H1 (cell line): ENCODE results near the gene FRMD6. TPM values are rescaled to one million over a fixed set of nuclear protein-coding genes. Genes with fewer than 3 reads are reported as not detected.

ENCODE experiments used
- CTCF ChIA-PET: fragments of 300-600 bp; sonication (Branson Sonifier 250); formaldehyde crosslinking; loops from one replicate; lab custom pipeline; 2021; ENCODE audit not compliant: partially characterized antibody; lab: Charles Lee
- POLR2A ChIA-PET: fragments of 300-600 bp; sonication (Branson Sonifier 250); formaldehyde crosslinking; loops from one replicate; lab custom pipeline; 2021; ENCODE audit warnings: inconsistent platforms; ENCODE audit not compliant: partially characterized antibody; lab: Charles Lee
- DNase-seq, 2 experiments: peaks; one replicate each; pipeline versions ENCODE4 v3.0.0 to v3.0.0-alpha.2; 2010 to 2022; ENCODE audit warnings: low spot score in 2 of 2, low read depth in 1 of 2, mixed read lengths in 1 of 2
- FAIRE-seq: peaks from 2 replicates; lab custom pipeline; 2011; peaks lifted over from hg19 to GRCh38; lab: Jason Lieb, UNC
- H2AFZ ChIP-seq: 2 replicates; pipeline ENCODE4 v1.8.1; 2012; ENCODE audit warnings: low read length, inconsistent platforms
- H2AK5ac ChIP-seq: 2 replicates; pipeline ENCODE4 v1.6.1; 2013; ENCODE audit warnings: low read depth, low read length
- H2BK120ac ChIP-seq: replicated peaks from 2 replicates; pipeline ENCODE3; 2013; ENCODE audit warnings: low read depth, low read length, inconsistent platforms
- H2BK12ac ChIP-seq: 2 replicates; pipeline ENCODE4 v1.6.1; 2013; ENCODE audit warnings: low read depth, low read length
- H2BK15ac ChIP-seq: 2 replicates; pipeline ENCODE4 v1.6.1; 2013; ENCODE audit warnings: low read length
- H2BK20ac ChIP-seq: 2 replicates; pipeline ENCODE4 v1.6.1; 2013; ENCODE audit warnings: low read length
- H2BK5ac ChIP-seq: 2 replicates; pipeline ENCODE4 v1.6.1; 2013; ENCODE audit warnings: low read depth, low read length
- H3K14ac ChIP-seq: 2 replicates; pipeline ENCODE4 v1.6.1; 2013; ENCODE audit warnings: inconsistent platforms; ENCODE audit not compliant: insufficient read length
- H3K18ac ChIP-seq: 2 replicates; pipeline ENCODE4 v1.6.1; 2013; ENCODE audit warnings: low read length; ENCODE audit errors: extremely low read depth
- H3K23ac ChIP-seq: 2 replicates; pipeline ENCODE4 v1.6.1; 2013; ENCODE audit warnings: inconsistent platforms; ENCODE audit not compliant: insufficient read length
- H3K23me2 ChIP-seq: 2 replicates; pipeline ENCODE4 v1.6.1; 2013; ENCODE audit warnings: low read depth, low read length
- H3K27ac ChIP-seq: 2 replicates; pipeline ENCODE4 v1.6.1; 2011; ENCODE audit warnings: low read depth, low read length, inconsistent platforms
- H3K27me3 ChIP-seq, 4 experiments: replicated peaks in 1 of 4; 1 replicate in 1 of 4; 2 replicates in 3 of 4; pipeline versions ENCODE4 v1.6.1 to v1.8.1; 2011 to 2013; ENCODE audit warnings: low read length in 3 of 4, mild to moderate bottlenecking in 3 of 4, inconsistent platforms in 2 of 4, mixed read lengths in 2 of 4, moderate library complexity in 1 of 4; ENCODE audit not compliant: control insufficient read depth in 3 of 4, insufficient read depth in 3 of 4; ENCODE audit errors: extremely low read depth in 1 of 4
- H3K36me3 ChIP-seq, 4 experiments: 2 replicates each; pipeline versions ENCODE4 v1.6.1 to v1.8.1; 2011 to 2013; ENCODE audit warnings: mild to moderate bottlenecking in 4 of 4, low read length in 3 of 4, moderate library complexity in 2 of 4, control low read depth in 1 of 4, inconsistent platforms in 1 of 4; ENCODE audit not compliant: insufficient read depth in 4 of 4, control insufficient read depth in 2 of 4
- H3K4ac ChIP-seq: replicated peaks from 2 replicates; pipeline ENCODE3; 2013; ENCODE audit warnings: low read length, low read depth, mixed read lengths, inconsistent platforms; ENCODE audit not compliant: insufficient read length
- H3K4me1 ChIP-seq, 4 experiments: replicated peaks in 1 of 4; 1 replicate in 1 of 4; 2 replicates in 3 of 4; pipeline versions ENCODE4 v1.6.1 to v1.8.1; 2011 to 2013; ENCODE audit warnings: low read length in 3 of 4, inconsistent platforms in 2 of 4, mixed read lengths in 1 of 4; ENCODE audit not compliant: insufficient read depth in 4 of 4, control insufficient read depth in 3 of 4
- H3K4me2 ChIP-seq, 2 experiments: 2 replicates each; pipeline versions ENCODE4 v1.6.1 to v1.8.1; 2011 to 2013; ENCODE audit warnings: low read depth in 2 of 2, low read length in 2 of 2, control low read depth in 1 of 2, inconsistent platforms in 1 of 2, mild to moderate bottlenecking in 1 of 2; ENCODE audit not compliant: insufficient read depth in 1 of 2
- H3K4me3 ChIP-seq, 4 experiments: fragments of 200-600, 300-600 bp in 1 of 4; sonication (generic), shearing (Covaris generic), sonication (Bioruptor Twin) in 1 of 4; 2 replicates each; pipeline versions ENCODE4 v1.5.1 to v1.8.1; 2011 to 2016; ENCODE audit warnings: low read length in 4 of 4, low read depth in 3 of 4, control low read depth in 2 of 4, inconsistent platforms in 2 of 4, mild to moderate bottlenecking in 2 of 4, mixed read lengths in 1 of 4, moderate library complexity in 1 of 4; ENCODE audit not compliant: insufficient read depth in 2 of 4; ENCODE audit errors: extremely low read depth in 1 of 4
- H3K56ac ChIP-seq: replicated peaks from 2 replicates; pipeline ENCODE3; 2013; ENCODE audit warnings: low read depth, mild to moderate bottlenecking, mixed read lengths, low read length, inconsistent platforms; ENCODE audit not compliant: insufficient read length
- H3K79me1 ChIP-seq: 2 replicates; pipeline ENCODE4 v1.6.1; 2013; ENCODE audit warnings: low read depth, low read length, control low read depth
- H3K79me2 ChIP-seq, 2 experiments: 2 replicates each; pipeline versions ENCODE4 v1.6.1 to v1.8.1; 2012 to 2013; ENCODE audit warnings: low read length in 2 of 2, mild to moderate bottlenecking in 2 of 2, inconsistent platforms in 1 of 2; ENCODE audit not compliant: insufficient read depth in 2 of 2, control insufficient read depth in 1 of 2
- H3K9ac ChIP-seq, 4 experiments: replicated peaks in 1 of 4; 1 replicate in 1 of 4; 2 replicates in 3 of 4; pipeline versions ENCODE4 v1.6.1 to v1.8.1; 2011 to 2013; ENCODE audit warnings: low read depth in 3 of 4, low read length in 3 of 4, control low read depth in 2 of 4, mild to moderate bottlenecking in 2 of 4, moderate library complexity in 2 of 4, inconsistent platforms in 1 of 4; ENCODE audit errors: extremely low read depth in 1 of 4
- H3K9me3 ChIP-seq, 2 experiments: 2 replicates each; pipeline versions ENCODE4 v1.6.1 to v1.8.1; 2012 to 2013; ENCODE audit warnings: mild to moderate bottlenecking in 2 of 2, moderate library complexity in 2 of 2, control low read depth in 1 of 2, inconsistent platforms in 1 of 2, low read depth in 1 of 2, low read length in 1 of 2, mixed read lengths in 1 of 2; ENCODE audit not compliant: insufficient read depth in 2 of 2
- H4K20me1 ChIP-seq, 2 experiments: replicated peaks in 1 of 2; 2 replicates each; pipeline versions ENCODE3 to v1.8.1; 2011 to 2013; ENCODE audit warnings: inconsistent platforms in 2 of 2, low read length in 2 of 2, mild to moderate bottlenecking in 1 of 2; ENCODE audit not compliant: insufficient read depth in 2 of 2, control insufficient read depth in 1 of 2
- H4K5ac ChIP-seq: 2 replicates; pipeline ENCODE4 v1.6.1; 2013; ENCODE audit warnings: low read length, low read depth, mixed read lengths, inconsistent platforms; ENCODE audit not compliant: insufficient read length
- H4K8ac ChIP-seq: 2 replicates; pipeline ENCODE4 v1.8.0; 2013; ENCODE audit warnings: mild to moderate bottlenecking, moderate library complexity, low read length, inconsistent platforms; ENCODE audit not compliant: insufficient read depth; ENCODE audit errors: extremely low read depth
- H4K91ac ChIP-seq: replicated peaks from 2 replicates; pipeline ENCODE3; 2013; ENCODE audit warnings: low read length, mixed read lengths, inconsistent platforms; ENCODE audit not compliant: insufficient read length
- BCL11A ChIP-seq, 2 experiments: IDR thresholded peaks; one replicate each; pipeline ENCODE4 v1.6.1; 2011; ENCODE audit warnings: low read depth in 2 of 2, low read length in 2 of 2, mild to moderate bottlenecking in 2 of 2
- EP300 ChIP-seq, 2 experiments: IDR thresholded peaks; 1 replicate in 1 of 2; 2 replicates in 1 of 2; pipeline ENCODE4 v1.6.1; 2011 to 2012; ENCODE audit warnings: low read depth in 2 of 2, low read length in 2 of 2, mild to moderate bottlenecking in 2 of 2, borderline replicate concordance in 1 of 2, inconsistent platforms in 1 of 2, moderate library complexity in 1 of 2
- MAFK ChIP-seq: IDR thresholded peaks from 2 replicates; pipeline ENCODE4 v1.6.1; 2012; ENCODE audit warnings: low read depth, mild to moderate bottlenecking, improper control_type of control experiment, low read length
- TAF7 ChIP-seq: optimal IDR thresholded peaks from 2 replicates; pipeline ENCODE3; 2011; ENCODE audit warnings: low read depth, mild to moderate bottlenecking, inconsistent platforms, low read length, moderate library complexity, borderline replicate concordance
- WGBS, 2 experiments: shearing (Covaris generic) in 1 of 2; methylation state at CpG; one replicate each; pipeline versions ENCODE4 v1.1.6 to v1.1.7; 2013 to 2015; ENCODE audit warnings: low lambda C conversion rate in 2 of 2, mixed read lengths in 2 of 2, inconsistent platforms in 1 of 2, low coverage in 1 of 2, missing lambda C conversion rate in 1 of 2; ENCODE audit not compliant: insufficient replicate concordance in 2 of 2, insufficient coverage in 1 of 2, insufficient read length in 1 of 2; ENCODE audit errors: extremely low coverage in 1 of 2, missing lambda C conversion rate in 1 of 2; 5-methylcytosine and 5-hydroxymethylcytosine counted together
- polyA plus RNA-seq, 7 experiments: library from polyadenylated mRNA; depleted of rRNA in 3 of 7; stranded (reverse) in 5 of 7; unstranded in 2 of 7; fragments of >200 nt in 5 of 7; fragments of 200-250 nt in 2 of 7; gene quantifications; 1 replicate in 5 of 7; 2 replicates in 1 of 7; 4 replicates in 1 of 7; pipeline versions ENCODE4 v1.2.1 to v1.2.3, GENCODE V29; 2011 to 2013; ENCODE audit warnings: missing spikeins in 2 of 7, mixed read lengths in 2 of 7
- total RNA-seq: library from RNA; stranded (reverse); fragmentation: NEBNext Ultra II Directional; extraction: Animal tissue kit (Norgen Biotek cat#: 25700); gene quantifications from 2 replicates; pipeline ENCODE4 v1.2.1, GENCODE V29; 2021

Gene FRMD6
- total and polyA plus RNA-seq, 2 of the 8 experiments (the other 6 are each of a cell fraction or from before 2014, with no cell fraction given) = 5.4 to 23.7 TPM

- Histone ChIP-seq H3K36me3 (no peaks in the 10 kb centered on the region), H2BK12ac (no peak overlapping the region), H3K4me3 (no peak overlapping the region), H4K8ac (no peak overlapping the region), H2AFZ (no peak overlapping the region), H2BK20ac (no peak overlapping the region), H3K9ac (no peak overlapping the region), H2BK5ac (no peak overlapping the region), H2AK5ac (no peak overlapping the region), H4K5ac (no peak overlapping the region), H3K4ac (no peak overlapping the region), H3K18ac (no peak overlapping the region), H3K23me2 (no peaks in the 10 kb centered on the region), H3K14ac (no peak overlapping the region), H3K4me2 (no peak overlapping the region), H3K9me3 (no peaks in the 10 kb centered on the region), H2BK15ac (no peak overlapping the region), H4K20me1 (no peaks in the 10 kb centered on the region), H3K27me3 (no peaks in the 10 kb centered on the region), H2BK120ac (no peak overlapping the region), H4K91ac (no peak overlapping the region), H3K56ac (no peak overlapping the region), H3K79me2 (no peaks in the 10 kb centered on the region), H3K4me1 (peaks cover 0 to 4% (median 1%) of the 10 kb centered on the region in 4 experiments; a peak in 2 of 7 replicates), H3K79me1 (no peaks in the 10 kb centered on the region), H3K23ac (no peak overlapping the region), H3K27ac (no peak overlapping the region)
- CTCF ChIA-PET = no interaction called here
- WGBS, 2 experiments = 88% methylated on average over 3 of the region's 3 CpGs; no CpG with 5 or more reads in 1 of the 2 experiments
- DNase-seq (no peak), FAIRE-seq (no peak)
- POLR2A ChIA-PET = no interaction called here
- TF ChIP-seq EP300 (IDR thresholded peaks at IDR 0.05; ENCODE audit: borderline replicate concordance in 1 of 2, low read depth in 2 of 2, low read length in 2 of 2) = no peak
- no peak for TF ChIP-seq MAFK
- no peak for TF ChIP-seq TAF7
- no peak for TF ChIP-seq BCL11A (IDR thresholded peaks at IDR 0.05; ENCODE audit: low read depth in 2 of 2, low read length in 2 of 2)
Observed at GRCh38 chr14:51613416-51613815, 38.3 kb upstream of the FRMD6 start.
